GM12892 (cell line): Measurements from ENCODE around the gene RAVER2.

Source experiments
- POLR2A ChIP-seq: IDR thresholded peaks from 2 replicates; pipeline ENCODE4 v1.6.1; 2011; ENCODE audit warnings: low read depth, low read length, control low read depth
- POLR2AphosphoS5 ChIP-seq: IDR thresholded peaks from 2 replicates; pipeline ENCODE4 v1.6.1; 2011; ENCODE audit warnings: low read depth, low read length, control low read depth
- TAF1 ChIP-seq: IDR thresholded peaks from 2 replicates; pipeline ENCODE4 v1.6.1; 2011; ENCODE audit warnings: low read depth, mild to moderate bottlenecking, control low read depth, low read length, borderline replicate concordance

DNA sequence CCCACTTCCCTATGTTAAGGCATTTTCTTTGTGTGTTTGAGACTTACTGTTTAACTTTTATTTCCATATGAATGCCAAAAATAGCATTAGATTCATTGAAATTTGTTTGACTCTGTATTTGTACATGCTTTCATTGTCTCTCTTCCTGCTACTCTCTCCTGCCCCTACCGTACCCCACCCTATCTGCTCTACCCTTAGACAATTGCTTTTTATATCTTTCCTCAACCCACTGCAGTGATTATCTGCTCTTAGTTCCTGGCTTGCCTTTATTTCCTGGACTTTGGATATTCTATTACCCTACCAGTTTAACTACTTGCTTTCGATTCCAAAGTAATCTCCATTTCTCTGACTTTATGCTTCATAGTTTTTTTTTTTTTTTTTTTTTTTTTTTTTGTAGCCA, 10.5 kb downstream of the RAVER2 start:
- TF ChIP-seq POLR2AphosphoS5: no peak
- no peak for TF ChIP-seq TAF1
- TF ChIP-seq POLR2A: no peak
